Transverse colon (tissue), 4 donors: ENCODE results near the gene KLF17.

Experiments used
- CTCF ChIP-seq, 5 experiments: fragments of 200-600 bp in 3 of 5; fragments of 450-650 bp in 2 of 5; sonication (generic) in 3 of 5; IDR thresholded peaks; 1 replicate in 2 of 5; 2 replicates in 3 of 5; pipeline ENCODE4 v1.5.1; 2016 to 2017; ENCODE audit warnings: antibody characterized with exemption in 5 of 5, inconsistent platforms in 3 of 5, mild to moderate bottlenecking in 2 of 5, moderate library complexity in 1 of 5
- EP300 ChIP-seq: sonication (generic); formaldehyde crosslinking; IDR thresholded peaks from one replicate; pipeline ENCODE4 v1.6.1; 2017; ENCODE audit warnings: antibody characterized with exemption, low read depth
- POLR2A ChIP-seq: fragments of 450-650 bp; IDR thresholded peaks from one replicate; pipeline ENCODE4 v1.6.1; 2016; ENCODE audit warnings: antibody characterized with exemption, mild to moderate bottlenecking, moderate library complexity
- POLR2AphosphoS5 ChIP-seq, 3 donors: sonication (generic); formaldehyde crosslinking; IDR thresholded peaks; one replicate each; pipeline ENCODE4 v1.6.1; 2016; ENCODE audit warnings: antibody characterized with exemption in 3 of 3

DNA sequence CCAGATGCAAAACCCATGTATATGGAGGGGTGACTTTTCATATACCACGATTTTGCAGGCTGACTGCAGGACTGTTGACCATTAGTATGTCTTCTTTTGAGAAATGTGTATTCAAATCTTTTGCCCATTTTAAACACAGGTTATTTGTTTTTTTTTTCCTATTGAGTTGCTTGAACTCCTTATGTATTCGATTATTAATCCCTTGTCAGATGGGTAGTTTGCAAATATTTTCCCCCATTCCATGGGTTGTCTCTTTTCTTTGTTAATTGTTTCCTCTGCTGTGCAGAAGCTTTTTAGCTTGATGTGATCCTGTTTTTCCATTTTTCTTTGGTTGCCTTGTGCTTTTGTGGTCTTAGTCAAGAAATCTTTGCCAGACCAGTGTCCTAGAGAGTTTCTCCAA is 24.6 kb upstream of the KLF17 start:
- TF ChIP-seq CTCF (IDR thresholded peaks at IDR 0.05) (no peak), EP300 (no peak), POLR2A (no peak), POLR2AphosphoS5 (IDR thresholded peaks at IDR 0.05) (no peak)
